ENCODE data around the gene PYY.
A peak's percentile ranks its signal among the peaks of the same experiment; 100 is the strongest.
"Not testable (repeated sequence)": the region's sequence is repeated elsewhere in the genome, so short reads cannot be mapped to it uniquely, and the experiment has no call there.

The PYY gene

GRCh38 chr17:43953746-43954145 lies at the start of gene PYY:
Gene PYY, minus strand, starts transcription at chr17:43953940. Its CDS starts 457 bp downstream, at chr17:43953483.
- DNase-seq, result no peak

- DNase-seq, result no peak
Measured at GRCh38 chr17:44002141-44002848, 48.6 kb upstream of the PYY start.

GRCh38 chr17:44001461-44001920 lies 47.8 kb upstream of the PYY start:
- no peak for DNase-seq

- no peak for DNase-seq
Measured at GRCh38 chr17:44000871-44001460, 47.2 kb upstream of the PYY start.

GRCh38 chr17:44000141-44000860 lies 46.6 kb upstream of the PYY start:
- no peak for DNase-seq

- DNase-seq, result no peak
Measured at GRCh38 chr17:43999024-43999423, 45.3 kb upstream of the PYY start.

GRCh38 chr17:43998552-43998951 lies 44.8 kb upstream of the PYY start:
- no peak for DNase-seq

GRCh38 chr17:43997180-43997579 lies 43.4 kb upstream of the PYY start:
- not testable (repeated sequence) for DNase-seq

- no peak for DNase-seq
Measured at GRCh38 chr17:43995150-43995471, 41.4 kb upstream of the PYY start.

GRCh38 chr17:43994272-43995149 lies 40.8 kb upstream of the PYY start:
- DNase-seq, result peak; percentile 23 to 77

- DNase-seq, result no peak
Measured at GRCh38 chr17:43992641-43993040, 38.9 kb upstream of the PYY start.

GRCh38 chr17:43988301-43988700 lies 34.6 kb upstream of the PYY start:
- no peak for DNase-seq

- DNase-seq, result no peak
Measured at GRCh38 chr17:43987131-43988021, 33.6 kb upstream of the PYY start.

- DNase-seq, result no peak
Measured at GRCh38 chr17:43986225-43986981, 32.7 kb upstream of the PYY start.

- no peak for DNase-seq
Measured at GRCh38 chr17:43984521-43984920, 30.8 kb upstream of the PYY start.

GRCh38 chr17:43983515-43984411 lies 30.0 kb upstream of the PYY start:
- no peak for DNase-seq

GRCh38 chr17:43983196-43983514 lies 29.4 kb upstream of the PYY start:
- DNase-seq, result no peak

- no peak for DNase-seq
Measured at GRCh38 chr17:43982171-43982570, 28.4 kb upstream of the PYY start.

GRCh38 chr17:43979671-43980070 lies 25.9 kb upstream of the PYY start:
- no peak for DNase-seq

- no peak for DNase-seq
Measured at GRCh38 chr17:43979011-43979410, 25.3 kb upstream of the PYY start.
